Kidney capillary endothelial cell (primary cell): ENCODE results near the gene CCDC188.

Source experiments
- DNase-seq: peaks from one replicate; pipeline ENCODE4 v3.0.0-alpha.2; 2018; ENCODE audit warnings: low spot score

CCDC188 gene

GRCh38 chr22:20116951-20117632 is 33.8 kb downstream of the CCDC188 start, which contains the start of gene TRMT2A:
Gene TRMT2A (minus strand): TSS chr22:20117226. CDS start chr22:20116906, 320 bp downstream.
- peak; percentile 95 for DNase-seq

GRCh38 chr22:20116376-20116950 is 34.4 kb downstream of the CCDC188 start:
- DNase-seq: no peak

GRCh38 chr22:20115691-20116375 is 35.0 kb downstream of the CCDC188 start, which contains the start of gene RANBP1:
Gene RANBP1 (plus strand): TSS chr22:20116104. CDS start chr22:20116185, 81 bp downstream.
- DNase-seq: no peak

- no peak for DNase-seq
Measured at GRCh38 chr22:20114506-20115475, 36.1 kb downstream of the CCDC188 start.

- DNase-seq: no peak
Measured at GRCh38 chr22:20113551-20114310, 37.1 kb downstream of the CCDC188 start.

- DNase-seq: no peak
Measured at GRCh38 chr22:20112623-20113511, 38.0 kb downstream of the CCDC188 start.

- no peak for DNase-seq
Measured at GRCh38 chr22:20111689-20112622, 38.9 kb downstream of the CCDC188 start.

- peak; percentile 36 for DNase-seq
Measured at GRCh38 chr22:20111045-20111688, 39.7 kb downstream of the CCDC188 start.

- DNase-seq: no peak
Measured at GRCh38 chr22:20110359-20110985, 40.4 kb downstream of the CCDC188 start.

- no peak for DNase-seq
Measured at GRCh38 chr22:20109411-20110358, 41.2 kb downstream of the CCDC188 start.

- DNase-seq: no peak
Measured at GRCh38 chr22:20108757-20109230, 42.1 kb downstream of the CCDC188 start.

- no peak for DNase-seq
Measured at GRCh38 chr22:20107951-20108756, 42.7 kb downstream of the CCDC188 start.

GRCh38 chr22:20107471-20107901 is 43.4 kb downstream of the CCDC188 start:
- DNase-seq: no peak

- no peak for DNase-seq
Measured at GRCh38 chr22:20106849-20107237, 44.0 kb downstream of the CCDC188 start.

- no peak for DNase-seq
Measured at GRCh38 chr22:20106205-20106848, 44.5 kb downstream of the CCDC188 start.
